ENCODE measurements around the gene SLC25A22. TPM values are rescaled to one million over a fixed set of nuclear protein-coding genes. Genes with fewer than 3 reads are reported as not detected.

The SLC25A22 gene
- polyA plus RNA-seq, 1 donor (not counting 4 experiments of a cell fraction or from before 2014, with no cell fraction given) = 13.5 TPM

- dilution Hi-C loops (cut with MboI; ENCODE audit: extremely low pct_ligation_motif_present, low sequenced_read_pairs) = no loop called here
- Histone ChIP-seq H4K20me1 (ENCODE audit: control insufficient read depth, extremely low read depth, insufficient read depth, low read length) (peaks cover 2% of the 10 kb centered on the region), H3K9ac (ENCODE audit: control insufficient read depth, extremely low read depth, insufficient read depth, low read length) (peak overlapping the region; percentile 44), H3K4me1 (ENCODE audit: control insufficient read depth, extremely low read depth, insufficient read depth, low read length) (peaks cover 47% of the 10 kb centered on the region), H2AFZ (ENCODE audit: control insufficient read depth, low read length) (no peak overlapping the region), H3K9me3 (ENCODE audit: control insufficient read depth, low read depth, low read length) (no peaks in the 10 kb centered on the region), H3K79me2 (ENCODE audit: control insufficient read depth, insufficient read depth, low read length) (peaks cover 32% of the 10 kb centered on the region), H3K4me3 (ENCODE audit: control insufficient read depth in 2 of 3, extremely low read depth in 1 of 3, insufficient read depth in 2 of 3, low read depth in 1 of 3, low read length in 3 of 3) (peak overlapping the region; percentile 34 to 48 (median 38)), H3K27ac (ENCODE audit: control insufficient read depth, insufficient read depth, low read length) (no peak overlapping the region), H3K36me3 (ENCODE audit: control insufficient read depth in 2 of 2, extremely low read depth in 1 of 2, insufficient read depth in 2 of 2, low read length in 2 of 2) (peaks cover 0 to 6% of the 10 kb centered on the region in 2 experiments), H3K27me3 (ENCODE audit: control insufficient read depth, extremely low read depth, insufficient read depth, low read length) (peaks cover 41% of the 10 kb centered on the region), H3K9me1 (ENCODE audit: control insufficient read depth, extremely low read depth, insufficient read depth, low read length) (no peaks in the 10 kb centered on the region), H3K4me2 (ENCODE audit: control insufficient read depth, extremely low read depth, insufficient read depth, low read depth, low read length) (peak overlapping the region; percentile 67)
- FAIRE-seq = no peak
- DNase-seq (ENCODE audit: low read depth, low spot score) = no peak
- TF ChIP-seq CTCF (optimal IDR thresholded peaks at IDR 0.05 in 1 of 3, IDR thresholded peaks at IDR 0.05 in 1 of 3, conservative IDR thresholded peaks at IDR 0.05 in 1 of 3; ENCODE audit: extremely low read depth in 1 of 3, insufficient read depth in 2 of 3, low read length in 3 of 3) = no peak
- TF ChIP-seq EZH2 (IDR thresholded peaks at IDR 0.05; ENCODE audit: low read length) = no peak
Measured at GRCh38 chr11:831961-832528, 34.0 kb upstream of the SLC25A22 start.

GRCh38 chr11:831118-831864 lies 33.2 kb upstream of the SLC25A22 start:
- Histone ChIP-seq H2AFZ (ENCODE audit: control insufficient read depth, low read length) (no peak overlapping the region), H3K4me3 (ENCODE audit: control insufficient read depth in 2 of 3, extremely low read depth in 1 of 3, insufficient read depth in 2 of 3, low read depth in 1 of 3, low read length in 3 of 3) (peak overlapping the region in 1 of 3 experiments; percentile 42)
- no peak for DNase-seq (ENCODE audit: low read depth, low spot score)

More at GRCh38 chr11:831118-831864, 33.2 kb upstream of the SLC25A22 start:
- Histone ChIP-seq H3K9me1 (ENCODE audit: control insufficient read depth, extremely low read depth, insufficient read depth, low read length) (no peaks in the 10 kb centered on the region), H4K20me1 (ENCODE audit: control insufficient read depth, extremely low read depth, insufficient read depth, low read length) (peaks cover 2% of the 10 kb centered on the region), H3K79me2 (ENCODE audit: control insufficient read depth, insufficient read depth, low read length) (peaks cover 25% of the 10 kb centered on the region), H3K27me3 (ENCODE audit: control insufficient read depth, extremely low read depth, insufficient read depth, low read length) (peaks cover 49% of the 10 kb centered on the region), H3K36me3 (ENCODE audit: control insufficient read depth in 2 of 2, extremely low read depth in 1 of 2, insufficient read depth in 2 of 2, low read length in 2 of 2) (peaks cover 0 to 2% of the 10 kb centered on the region in 2 experiments), H3K4me1 (ENCODE audit: control insufficient read depth, extremely low read depth, insufficient read depth, low read length) (peaks cover 47% of the 10 kb centered on the region), H3K9me3 (ENCODE audit: control insufficient read depth, low read depth, low read length) (no peaks in the 10 kb centered on the region), H3K4me2 (ENCODE audit: control insufficient read depth, extremely low read depth, insufficient read depth, low read depth, low read length) (peak overlapping the region; percentile 76), H3K27ac (ENCODE audit: control insufficient read depth, insufficient read depth, low read length) (no peak overlapping the region), H3K9ac (ENCODE audit: control insufficient read depth, extremely low read depth, insufficient read depth, low read length) (no peak overlapping the region)
- no peak for FAIRE-seq
- TF ChIP-seq CTCF (optimal IDR thresholded peaks at IDR 0.05 in 1 of 3, IDR thresholded peaks at IDR 0.05 in 1 of 3, conservative IDR thresholded peaks at IDR 0.05 in 1 of 3; ENCODE audit: extremely low read depth in 1 of 3, insufficient read depth in 2 of 3, low read length in 3 of 3) = no peak
- no peak for TF ChIP-seq EZH2 (IDR thresholded peaks at IDR 0.05; ENCODE audit: low read length)
- dilution Hi-C loops (cut with MboI; ENCODE audit: extremely low pct_ligation_motif_present, low sequenced_read_pairs) = no loop called here
